ENCODE results near the gene KRTAP9-8. TPM values are rescaled to one million over a fixed set of nuclear protein-coding genes. Genes with fewer than 3 reads are reported as not detected.
"Not testable (repeated sequence)": the region's sequence is repeated elsewhere in the genome, so short reads cannot be mapped to it uniquely, and the experiment has no call there.

Gene KRTAP9-8
- not detected in 2 replicates for total RNA-seq

GRCh38 chr17:41237949-41238437 lies at the start of gene KRTAP9-8:
Gene KRTAP9-8, plus strand, starts transcription at chr17:41237999. Its CDS starts 53 bp downstream, at chr17:41238052.
- intact Hi-C loops (cut with micrococcal nuclease) = loop anchor here (1.0 kb wide), 1 partner anchor 12 kb away; no protein-coding TSS in a partner anchor

GRCh38 chr17:41189837-41190318 lies 47.9 kb upstream of the KRTAP9-8 start, which contains the start of gene KRTAP9-1:
Gene KRTAP9-1, plus strand, starts transcription at chr17:41189887. Its CDS starts 0 bp downstream, at chr17:41189887.
- intact Hi-C loops (cut with micrococcal nuclease) = not testable (repeated sequence)

GRCh38 chr17:41190328-41190727 lies 47.5 kb upstream of the KRTAP9-8 start:
- intact Hi-C loops (cut with micrococcal nuclease) = no loop called here

- intact Hi-C loops (cut with micrococcal nuclease) = no loop called here
Measured at GRCh38 chr17:41196068-41196467, 41.7 kb upstream of the KRTAP9-8 start.

GRCh38 chr17:41199421-41200078 lies 38.2 kb upstream of the KRTAP9-8 start:
- intact Hi-C loops (cut with micrococcal nuclease) = no loop called here

GRCh38 chr17:41211845-41212466 lies 25.8 kb upstream of the KRTAP9-8 start:
- intact Hi-C loops (cut with micrococcal nuclease) = no loop called here

GRCh38 chr17:41212524-41213169 lies 25.2 kb upstream of the KRTAP9-8 start:
- intact Hi-C loops (cut with micrococcal nuclease) = no loop called here

GRCh38 chr17:41215681-41216080 lies 22.1 kb upstream of the KRTAP9-8 start:
- intact Hi-C loops (cut with micrococcal nuclease) = no loop called here

- intact Hi-C loops (cut with micrococcal nuclease) = no loop called here
Measured at GRCh38 chr17:41223821-41224220, 14.0 kb upstream of the KRTAP9-8 start.

- intact Hi-C loops (cut with micrococcal nuclease) = no loop called here
Measured at GRCh38 chr17:41226051-41226450, 11.7 kb upstream of the KRTAP9-8 start.

GRCh38 chr17:41226598-41227095 lies 11.2 kb upstream of the KRTAP9-8 start, which contains the start of gene KRTAP9-2:
Gene KRTAP9-2, plus strand, starts transcription at chr17:41226648. Its CDS starts 7 bp downstream, at chr17:41226655.
- intact Hi-C loops (cut with micrococcal nuclease) = not testable (repeated sequence)

- intact Hi-C loops (cut with micrococcal nuclease) = no loop called here
Measured at GRCh38 chr17:41230094-41230493, 7.7 kb upstream of the KRTAP9-8 start.

GRCh38 chr17:41231731-41232130 lies 6.1 kb upstream of the KRTAP9-8 start:
- intact Hi-C loops (cut with micrococcal nuclease) = no loop called here

GRCh38 chr17:41232399-41233105 lies 5.2 kb upstream of the KRTAP9-8 start, which contains the start of gene KRTAP9-3:
Gene KRTAP9-3, plus strand, starts transcription at chr17:41232449. Its CDS starts 53 bp downstream, at chr17:41232502.
- intact Hi-C loops (cut with micrococcal nuclease) = not testable (repeated sequence)

GRCh38 chr17:41237116-41237515 lies 683 bp upstream of the KRTAP9-8 start:
- intact Hi-C loops (cut with micrococcal nuclease) = loop anchor here (1.0 kb wide), 1 partner anchor 13 kb away; no protein-coding TSS in a partner anchor

GRCh38 chr17:41246995-41247787 lies 9.4 kb downstream of the KRTAP9-8 start:
- intact Hi-C loops (cut with micrococcal nuclease) = not testable (repeated sequence)

- intact Hi-C loops (cut with micrococcal nuclease) = loop anchor here (1.0 kb wide), 1 partner anchor 12 kb away; the partner anchor contains the start of gene KRTAP9-8
Measured at GRCh38 chr17:41249637-41250240, 11.9 kb downstream of the KRTAP9-8 start, which contains the start of gene KRTAP9-4. Gene KRTAP9-4, plus strand, starts transcription at chr17:41249687. Its CDS starts 34 bp downstream, at chr17:41249721.

GRCh38 chr17:41251261-41251660 lies 13.5 kb downstream of the KRTAP9-8 start:
- intact Hi-C loops (cut with micrococcal nuclease) = no loop called here

GRCh38 chr17:41254861-41255260 lies 17.1 kb downstream of the KRTAP9-8 start:
- intact Hi-C loops (cut with micrococcal nuclease) = no loop called here

All from T-helper 1 cell treated with Interleukin-12 subunit alpha and Interleukin-12 subunit beta and Interleukin-4 antibody, amounts not matched to agents 30 ng/mL and 1 ng/mL, for 36 hours (primary cell).